ENCODE measurements around the gene PIGH. TPM values are rescaled to one million over a fixed set of nuclear protein-coding genes. Genes with fewer than 3 reads are reported as not detected.
"Not testable (repeated sequence)": the region's sequence is repeated elsewhere in the genome, so short reads cannot be mapped to it uniquely, and the experiment has no call there.

Gene PIGH
- total RNA-seq, 4 donors from 2014 or later, result 20.5 to 31.9 (median 27.7) TPM

GRCh38 chr14:67618617-67619063 lies 18.6 kb upstream of the PIGH start:
- Histone ChIP-seq H3K4me1 (peaks cover 0 to 45% (median 0%) of the 10 kb centered on the region in 3 donors), H3K27ac (peak overlapping the region; percentile 34 to 87 (median 81)), H3K27me3 (no peaks in the 10 kb centered on the region), H3K4me3 (no peak overlapping the region), H3K9me3 (no peaks in the 10 kb centered on the region), H3K36me3 (no peaks in the 10 kb centered on the region)
- ATAC-seq, result peak; percentile 17
- no peak for TF ChIP-seq POLR2A (IDR thresholded peaks at IDR 0.05)
- TF ChIP-seq CTCF (IDR thresholded peaks at IDR 0.05), result peak; percentile 58 to 85 (median 82)

GRCh38 chr14:67610491-67610890 lies 10.4 kb upstream of the PIGH start:
- H3K4me3 ChIP-seq, result no peak overlapping the region
- 75 to 80% methylated on average over 1 of the region's 1 CpG for WGBS, 2 donors (ENCODE audit: low coverage in 1 of 2)
- H3K4me1 ChIP-seq, result no peaks in the 10 kb centered on the region
- H3K36me3 ChIP-seq, result no peaks in the 10 kb centered on the region
- no peaks in the 10 kb centered on the region for H3K27me3 ChIP-seq
- TF ChIP-seq POLR2AphosphoS5 (IDR thresholded peaks at IDR 0.05) (no peak), POLR2A (IDR thresholded peaks at IDR 0.05) (no peak), EP300 (IDR thresholded peaks at IDR 0.05) (no peak), CTCF (IDR thresholded peaks at IDR 0.05) (no peak)
- no peaks in the 10 kb centered on the region for H3K9me3 ChIP-seq
- no peak overlapping the region for H3K27ac ChIP-seq
- ATAC-seq, result no peak

- Histone ChIP-seq H3K9me3 (no peaks in the 10 kb centered on the region), H3K36me3 (no peaks in the 10 kb centered on the region), H3K27me3 (no peaks in the 10 kb centered on the region), H3K4me1 (no peaks in the 10 kb centered on the region), H3K27ac (no peak overlapping the region), H3K4me3 (no peak overlapping the region)
- no peak for TF ChIP-seq POLR2AphosphoS5 (IDR thresholded peaks at IDR 0.05)
- no peak for ATAC-seq
- 67 to 70% methylated on average over 7 to 9 of the region's 10 CpGs for WGBS, 2 donors (ENCODE audit: low coverage in 1 of 2)
These were observed 9.7 kb upstream of the PIGH start for GRCh38 chr14:67609642-67610310.

- no peaks in the 10 kb centered on the region for H3K36me3 ChIP-seq
- no peak overlapping the region for H3K27ac ChIP-seq
- H3K9me3 ChIP-seq, result no peaks in the 10 kb centered on the region
- 86 to 89% methylated on average over 2 to 3 of the region's 5 CpGs for WGBS, 2 donors (ENCODE audit: low coverage in 1 of 2)
- H3K4me1 ChIP-seq, result no peaks in the 10 kb centered on the region
- no peak overlapping the region for H3K4me3 ChIP-seq
- ATAC-seq, result no peak
- no peak for TF ChIP-seq POLR2AphosphoS5 (IDR thresholded peaks at IDR 0.05)
- no peak for TF ChIP-seq CTCF (IDR thresholded peaks at IDR 0.05)
- TF ChIP-seq EP300 (IDR thresholded peaks at IDR 0.05), result no peak
- no peak for TF ChIP-seq POLR2A (IDR thresholded peaks at IDR 0.05)
- H3K27me3 ChIP-seq, result no peaks in the 10 kb centered on the region
These were observed 7.6 kb upstream of the PIGH start for GRCh38 chr14:67607646-67608045.

GRCh38 chr14:67602995-67603545 lies 3.0 kb upstream of the PIGH start:
- no peak overlapping the region for H3K27ac ChIP-seq
- no peaks in the 10 kb centered on the region for H3K9me3 ChIP-seq
- ATAC-seq, result no peak
- 63 to 69% methylated on average over 5 of the region's 5 CpGs for WGBS, 2 donors (ENCODE audit: low coverage in 1 of 2)
- H3K4me1 ChIP-seq, result peaks cover 0 to 22% (median 8%) of the 10 kb centered on the region in 3 donors
- no peak for TF ChIP-seq POLR2A (IDR thresholded peaks at IDR 0.05)
- H3K27me3 ChIP-seq, result no peaks in the 10 kb centered on the region
- no peak overlapping the region for H3K4me3 ChIP-seq
- H3K36me3 ChIP-seq, result no peaks in the 10 kb centered on the region

GRCh38 chr14:67602076-67602475 lies 2.0 kb upstream of the PIGH start:
- H3K36me3 ChIP-seq, result no peaks in the 10 kb centered on the region
- no peak for ATAC-seq
- 58 to 68% methylated on average over 6 to 7 of the region's 7 CpGs for whole genome bisulfite sequencing, 2 donors (ENCODE audit: low coverage in 1 of 2)

GRCh38 chr14:67600562-67600974 lies 500 bp upstream of the PIGH start:
- not testable (repeated sequence) for H3K9me3 ChIP-seq, ATAC-seq, H3K27me3 ChIP-seq, H3K36me3 ChIP-seq
- H3K4me3 ChIP-seq, result peak overlapping the region; percentile 79 to 81
- H3K27ac ChIP-seq, result peak overlapping the region; percentile 83 to 96 (median 93)
- peaks cover 0 to 24% (median 8%) of the 10 kb centered on the region in 3 donors for H3K4me1 ChIP-seq
- WGBS, 2 donors (ENCODE audit: low coverage in 1 of 2), result 83% methylated on average over 14 of the region's 21 CpGs; no CpG with 5 or more reads in 1 of the 2 donors

More at GRCh38 chr14:67602076-67602475, 2.0 kb upstream of the PIGH start:
- TF ChIP-seq POLR2A (IDR thresholded peaks at IDR 0.05) (no peak), POLR2AphosphoS5 (IDR thresholded peaks at IDR 0.05) (no peak), CTCF (IDR thresholded peaks at IDR 0.05) (no peak)
- no peak overlapping the region for H3K4me3 ChIP-seq
- H3K27me3 ChIP-seq, result no peaks in the 10 kb centered on the region
- H3K4me1 ChIP-seq, result peaks cover 0 to 24% (median 8%) of the 10 kb centered on the region in 3 donors
- no peak overlapping the region for H3K27ac ChIP-seq
- H3K9me3 ChIP-seq, result no peaks in the 10 kb centered on the region
